Measurements from ENCODE around the gene AKAP7. TPM values are rescaled to one million over a fixed set of nuclear protein-coding genes. Genes with fewer than 3 reads are reported as not detected.

AKAP7 gene
- total and polyA plus RNA-seq, 5 experiments from 2014 or later = 13.7 to 20.9 (median 15.6) TPM

DNA sequence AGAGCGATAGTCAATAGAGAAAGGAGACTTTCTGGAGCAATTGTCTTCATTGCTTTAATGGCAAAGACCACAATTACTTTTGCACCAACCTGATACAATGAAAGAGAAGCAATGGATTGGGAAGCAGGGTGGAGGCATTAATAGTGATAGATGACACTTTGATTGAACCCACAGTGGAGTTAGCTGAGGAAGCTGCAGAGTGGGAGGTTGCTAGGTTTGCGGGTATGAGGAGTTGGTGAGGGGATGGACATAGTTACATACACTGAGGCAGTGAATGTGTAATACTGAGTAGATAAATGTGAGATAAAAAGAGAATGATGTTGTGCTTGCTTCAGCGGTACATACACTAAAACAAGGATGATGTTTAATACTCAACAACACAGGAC is 91.9 kb downstream of the AKAP7 start:
- no peaks in the 10 kb centered on the region for H3K27me3 Mint-ChIP-seq
- peaks cover under 1 to 21% (median 16%) of the 10 kb centered on the region in 3 donors for H3K36me3 Mint-ChIP-seq
- POLR2A ChIA-PET = interaction anchor here (1.8 kb wide), 1 partner anchor 55 kb away, joined by 5 read pairs; no protein-coding TSS in a partner anchor
- peaks cover 8 to 28% (median 21%) of the 10 kb centered on the region in 4 donors for H3K4me1 Mint-ChIP-seq
- H3K4me3 Mint-ChIP-seq = no peak overlapping the region
- ATAC-seq (no peak), DNase-seq (no peak)
- peaks cover 0 to 3% (median 0%) of the 10 kb centered on the region in 9 donors for H3K9me3 Mint-ChIP-seq
- peak overlapping the region in 5 of 10 donors; percentile 2 to 53 (median 17) for H3K27ac Mint-ChIP-seq

DNA sequence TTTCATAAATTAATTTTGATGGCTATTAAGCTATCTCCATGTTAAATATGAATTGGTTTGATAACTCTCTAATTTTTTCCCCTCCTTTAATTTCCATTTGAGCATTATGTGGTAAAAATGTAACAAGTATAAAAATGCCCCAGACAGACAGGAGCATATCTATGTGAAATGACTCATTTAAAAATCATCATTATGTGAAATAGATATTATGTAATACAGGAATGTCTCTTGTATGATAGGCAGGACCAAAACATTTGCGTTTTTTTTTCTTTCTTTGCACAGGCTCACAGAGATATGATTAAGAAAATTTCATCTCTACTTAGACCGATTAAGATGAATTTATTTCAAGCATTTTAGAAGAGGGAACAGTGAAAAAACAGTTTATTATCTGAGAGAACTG is 95.8 kb downstream of the AKAP7 start:
- no peaks in the 10 kb centered on the region for H3K27me3 Mint-ChIP-seq
- no peak for ATAC-seq
- H3K4me1 Mint-ChIP-seq = peaks cover 11 to 23% (median 16%) of the 10 kb centered on the region in 4 donors
- POLR2A ChIA-PET = interaction anchor here (0.9 kb wide), 1 partner anchor 31 kb away, joined by 4 read pairs; no protein-coding TSS in a partner anchor
- H3K4me3 Mint-ChIP-seq = no peak overlapping the region
- DNase-seq = no peak
- H3K9me3 Mint-ChIP-seq = peaks cover 0 to 4% (median 0%) of the 10 kb centered on the region in 9 donors
- H3K36me3 Mint-ChIP-seq = peaks cover 0 to 13% (median 12%) of the 10 kb centered on the region in 3 donors
- peak overlapping the region in 2 of 10 donors; percentile 7 to 45 for H3K27ac Mint-ChIP-seq

DNA sequence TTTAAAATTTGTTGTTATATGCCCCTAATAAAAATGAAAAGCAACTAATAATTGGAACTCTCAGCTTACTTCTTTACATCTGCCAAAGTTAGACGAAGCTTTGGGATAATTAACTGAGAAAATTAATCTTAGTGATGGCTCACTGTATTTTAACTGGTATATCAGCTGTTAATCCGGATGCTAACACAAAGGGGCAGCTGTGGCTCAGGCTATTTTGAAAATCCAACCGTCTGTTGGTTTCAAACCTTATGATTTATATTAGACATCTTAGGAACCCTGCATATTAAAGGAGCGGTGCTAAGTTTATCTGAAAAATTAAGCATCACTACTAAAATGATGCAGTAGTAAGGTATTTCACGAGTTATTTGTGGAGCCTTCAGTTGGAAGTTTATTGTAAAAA is 96.6 kb downstream of the AKAP7 start:
- Mint-ChIP-seq H3K36me3 (peaks cover 7 to 18% (median 16%) of the 10 kb centered on the region in 3 donors), H3K27me3 (no peaks in the 10 kb centered on the region), H3K4me3 (no peak overlapping the region), H3K27ac (no peak overlapping the region), H3K9me3 (peaks cover 0 to 10% (median 3%) of the 10 kb centered on the region in 9 donors), H3K4me1 (peaks cover 10 to 20% (median 15%) of the 10 kb centered on the region in 4 donors)
- ATAC-seq = no peak
- POLR2A ChIA-PET = no interaction called here
- no peak for DNase-seq

DNA sequence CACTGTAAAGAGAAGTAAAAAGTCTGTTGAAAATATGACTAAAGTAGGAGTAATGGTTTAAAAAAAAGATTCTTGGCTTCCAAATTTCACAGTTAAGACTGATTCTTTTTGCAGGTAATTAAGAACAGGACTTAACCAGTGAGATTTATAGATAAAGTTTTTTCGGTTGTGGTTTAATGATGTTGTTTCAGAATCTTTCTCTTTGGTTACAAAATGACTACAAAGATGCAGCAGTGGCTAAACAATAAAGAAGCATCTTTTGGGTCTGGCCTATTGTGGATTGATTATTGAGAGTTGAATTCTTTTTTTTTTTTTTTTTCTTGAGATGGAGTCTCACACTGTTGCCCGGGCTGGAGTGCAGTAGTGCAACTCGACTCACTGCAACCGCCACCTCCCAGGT is 109.7 kb downstream of the AKAP7 start:
- Mint-ChIP-seq H3K27ac (peak overlapping the region in 5 of 10 donors; percentile 1 to 53 (median 33)), H3K4me1 (peaks cover 13 to 32% (median 26%) of the 10 kb centered on the region in 4 donors), H3K4me3 (peak overlapping the region in 1 of 10 donors; percentile 14), H3K9me3 (peaks cover 0 to 19% (median 13%) of the 10 kb centered on the region in 9 donors), H3K36me3 (peaks cover 15 to 38% (median 24%) of the 10 kb centered on the region in 3 donors), H3K27me3 (no peaks in the 10 kb centered on the region)
- DNase-seq (no peak), ATAC-seq (no peak)
- POLR2A ChIA-PET = interaction anchor here (0.7 kb wide), 1 partner anchor 62 kb away, joined by 5 read pairs; no protein-coding TSS in a partner anchor

DNA sequence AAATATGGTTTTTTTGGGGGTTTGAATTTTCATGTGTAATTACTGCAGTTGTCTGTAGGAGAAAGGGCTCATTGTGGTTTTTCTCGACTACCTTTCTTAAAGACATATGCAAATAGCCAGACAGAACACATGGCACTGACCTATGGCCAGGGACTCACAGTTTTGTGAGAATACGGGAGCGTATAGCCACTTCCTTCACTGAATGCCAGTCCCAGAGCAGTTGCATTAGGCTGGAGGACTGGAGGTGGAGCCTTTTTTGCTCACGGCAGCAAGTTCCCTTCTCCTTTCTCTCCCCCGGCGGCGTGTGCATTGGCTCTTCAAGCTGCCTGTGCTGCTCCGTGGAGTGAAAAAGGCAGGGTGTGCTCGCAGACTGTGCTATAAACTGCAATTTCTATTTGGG is 114.9 kb downstream of the AKAP7 start:
- peaks cover 23 to 53% (median 45%) of the 10 kb centered on the region in 4 donors for H3K4me1 Mint-ChIP-seq
- H3K27ac Mint-ChIP-seq = peak overlapping the region in 9 of 10 donors; percentile 16 to 86 (median 80)
- H3K4me3 Mint-ChIP-seq = peak overlapping the region; percentile 78 to 91 (median 82)
- ATAC-seq = peak; percentile 84 to 88
- peak in 9 of 10 donors; percentile 4 to 68 (median 20) for DNase-seq
- no peaks in the 10 kb centered on the region for H3K9me3 Mint-ChIP-seq
- peaks cover 0 to 7% (median 6%) of the 10 kb centered on the region in 3 donors for H3K36me3 Mint-ChIP-seq
- no peaks in the 10 kb centered on the region for H3K27me3 Mint-ChIP-seq
- POLR2A ChIA-PET = interaction anchor here (0.6 to 1.9 kb wide), 5 partner anchors 9 to 51 kb away, joined by 3 to 8 read pairs (median 3); no protein-coding TSS in a partner anchor

DNA sequence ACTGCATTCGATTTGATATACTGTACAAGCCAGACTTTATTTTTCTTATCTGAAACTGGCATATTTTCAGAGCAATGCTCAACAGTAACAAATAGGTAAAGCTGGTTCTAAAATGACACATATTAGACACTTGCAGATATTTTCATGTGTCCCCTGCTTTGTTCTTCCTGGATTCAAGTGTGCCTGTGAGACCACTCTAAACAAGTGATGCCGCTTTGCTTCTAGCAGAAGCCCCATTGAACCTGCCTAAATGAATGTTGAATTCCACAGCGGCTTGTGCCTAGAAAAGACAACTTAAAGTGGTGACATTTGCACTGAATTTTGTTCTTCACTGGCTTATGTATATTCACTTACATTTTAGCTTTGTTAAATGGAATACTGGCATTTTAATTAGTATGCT is 115.7 kb downstream of the AKAP7 start:
- Mint-ChIP-seq H3K27me3 (no peaks in the 10 kb centered on the region), H3K27ac (peak overlapping the region in 9 of 10 donors; percentile 16 to 86 (median 80)), H3K9me3 (no peaks in the 10 kb centered on the region), H3K36me3 (peaks cover 0 to 3% (median 0%) of the 10 kb centered on the region in 3 donors), H3K4me1 (peaks cover 29 to 56% (median 50%) of the 10 kb centered on the region in 4 donors), H3K4me3 (peak overlapping the region; percentile 78 to 91 (median 82))
- ATAC-seq (no peak), DNase-seq (no peak)
- POLR2A ChIA-PET = interaction anchor here (0.6 to 1.9 kb wide), 5 partner anchors 8 to 51 kb away, joined by 3 to 8 read pairs (median 3); no protein-coding TSS in a partner anchor

DNA sequence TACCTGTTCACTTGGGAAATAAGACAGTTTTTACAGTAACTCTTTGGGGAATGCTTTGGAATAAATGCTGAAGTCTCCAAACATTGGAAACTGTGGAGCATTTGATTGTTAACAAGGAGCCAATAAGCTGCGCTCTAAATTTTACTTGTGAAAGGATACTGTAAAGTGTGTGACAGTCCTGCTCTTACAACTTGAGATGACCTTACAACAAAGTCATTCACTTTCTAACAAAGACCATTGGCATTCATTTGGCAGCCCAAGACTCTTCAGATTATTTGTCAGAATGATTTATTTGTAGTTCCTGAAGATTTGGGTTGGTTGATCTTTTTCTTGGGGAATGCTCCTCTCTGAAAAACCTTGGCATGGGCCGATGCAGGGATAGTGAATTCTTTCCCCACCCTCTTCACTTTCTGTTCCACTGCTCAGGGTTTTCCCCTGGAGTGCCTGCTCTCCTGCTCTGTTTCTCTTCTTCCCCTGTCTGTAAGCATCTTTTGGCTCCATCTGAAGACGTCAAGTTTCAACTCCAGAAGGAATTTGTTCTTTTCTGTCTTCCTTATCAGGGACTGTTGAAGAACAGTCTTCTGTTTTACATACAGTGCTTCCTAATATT is 116.4 kb downstream of the AKAP7 start:
- ATAC-seq (no peak), DNase-seq (no peak)
- Mint-ChIP-seq H3K27me3 (no peaks in the 10 kb centered on the region), H3K27ac (peak overlapping the region in 8 of 10 donors; percentile 43 to 86 (median 54)), H3K4me3 (peak overlapping the region in 7 of 10 donors; percentile 21 to 91 (median 78)), H3K4me1 (peaks cover 29 to 53% (median 50%) of the 10 kb centered on the region in 4 donors), H3K9me3 (no peaks in the 10 kb centered on the region), H3K36me3 (no peaks in the 10 kb centered on the region)
- POLR2A ChIA-PET = interaction anchor here (0.6 to 1.9 kb wide), 2 partner anchors 30 to 206 kb away, joined by 3 to 8 read pairs; no protein-coding TSS in a partner anchor

DNA sequence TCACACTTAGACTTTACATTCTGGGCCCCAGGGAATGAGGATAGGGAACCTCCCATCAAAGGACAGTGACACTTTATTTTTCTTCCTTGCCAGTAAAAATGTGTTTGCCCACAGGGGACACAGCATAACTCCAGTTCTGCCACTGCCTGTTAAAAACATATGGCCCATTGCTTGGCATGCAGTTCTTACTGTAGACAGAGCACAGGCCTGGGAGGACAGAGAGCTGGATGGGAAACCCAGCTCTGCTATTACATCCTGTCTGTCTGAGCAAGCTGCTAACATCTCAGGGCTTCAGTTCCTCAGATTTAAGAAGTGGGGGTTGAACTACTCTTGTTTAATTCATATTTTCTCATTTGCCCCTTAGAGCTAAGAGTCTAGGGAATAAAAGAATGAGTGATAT is 120.2 kb downstream of the AKAP7 start:
- peaks cover 0 to 4% (median 2%) of the 10 kb centered on the region in 9 donors for H3K9me3 Mint-ChIP-seq
- H3K4me3 Mint-ChIP-seq = peak overlapping the region in 2 of 10 donors; percentile 9 to 31
- peak overlapping the region in 8 of 10 donors; percentile 13 to 66 (median 60) for H3K27ac Mint-ChIP-seq
- peak; percentile 72 to 82 for ATAC-seq
- no peaks in the 10 kb centered on the region for H3K27me3 Mint-ChIP-seq
- peaks cover 32 to 70% (median 56%) of the 10 kb centered on the region in 4 donors for H3K4me1 Mint-ChIP-seq
- POLR2A ChIA-PET = interaction anchor here (0.5 to 2.4 kb wide), 4 partner anchors 10 to 220 kb away, joined by 3 to 10 read pairs (median 3); no protein-coding TSS in a partner anchor
- H3K36me3 Mint-ChIP-seq = peaks cover 6 to 10% (median 8%) of the 10 kb centered on the region in 3 donors
- DNase-seq = peak in 1 of 10 donors; percentile 12

DNA sequence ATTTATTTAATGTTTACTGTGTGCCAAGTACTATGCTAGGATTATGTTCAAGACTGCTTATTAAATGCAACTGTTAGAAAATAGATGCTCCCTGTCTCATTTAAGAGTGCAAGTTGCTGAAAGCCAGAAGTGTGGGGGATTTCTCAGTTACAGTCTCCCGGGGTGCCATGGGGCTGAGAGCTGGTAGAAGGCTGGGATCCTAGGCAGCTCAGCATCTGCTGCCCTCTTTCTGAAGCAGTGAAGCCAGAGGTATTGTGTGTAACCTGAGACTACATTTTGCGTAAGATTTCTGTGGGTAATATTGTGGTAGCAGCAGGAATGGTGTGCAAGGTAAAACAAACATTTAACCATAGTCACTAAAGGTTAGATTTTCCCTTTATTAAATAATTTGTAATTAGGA is 120.6 kb downstream of the AKAP7 start:
- DNase-seq (no peak), ATAC-seq (no peak)
- Mint-ChIP-seq H3K27ac (peak overlapping the region in 7 of 10 donors; percentile 13 to 66 (median 60)), H3K4me1 (peaks cover 27 to 65% (median 52%) of the 10 kb centered on the region in 4 donors), H3K4me3 (peak overlapping the region in 3 of 10 donors; percentile 2 to 35 (median 9)), H3K36me3 (peaks cover 6 to 14% (median 8%) of the 10 kb centered on the region in 3 donors), H3K27me3 (no peaks in the 10 kb centered on the region), H3K9me3 (peaks cover 0 to 6% (median 4%) of the 10 kb centered on the region in 9 donors)
- POLR2A ChIA-PET = interaction anchor here (0.9 to 2.4 kb wide), 3 partner anchors 9 to 25 kb away, joined by 3 to 10 read pairs (median 3); no protein-coding TSS in a partner anchor

DNA sequence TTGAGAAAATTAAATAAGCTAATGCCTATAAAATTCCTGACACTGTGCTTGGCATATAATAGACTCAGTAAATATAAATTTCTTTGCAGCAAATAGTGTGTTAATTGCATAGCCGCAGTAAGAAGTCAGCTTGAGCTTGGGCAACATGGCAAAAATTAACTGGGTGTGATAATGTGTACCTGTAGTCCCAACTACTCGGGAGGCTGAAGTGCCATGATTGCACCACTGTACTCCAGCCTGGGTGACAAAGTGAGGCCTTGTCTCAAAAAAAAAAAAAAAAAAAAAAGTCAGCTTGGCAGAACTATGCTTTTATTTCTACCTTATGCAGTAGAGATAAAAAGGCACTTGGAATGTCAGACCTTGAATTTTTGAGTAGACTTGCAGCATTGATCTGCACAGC is 121.8 kb downstream of the AKAP7 start:
- H3K27me3 Mint-ChIP-seq = no peaks in the 10 kb centered on the region
- POLR2A ChIA-PET = interaction anchor here (1.1 kb wide), 1 partner anchor 24 kb away, joined by 3 read pairs; no protein-coding TSS in a partner anchor
- H3K36me3 Mint-ChIP-seq = peaks cover 12 to 19% (median 12%) of the 10 kb centered on the region in 3 donors
- DNase-seq (no peak), ATAC-seq (no peak)
- peaks cover 0 to 11% (median 8%) of the 10 kb centered on the region in 9 donors for H3K9me3 Mint-ChIP-seq
- H3K27ac Mint-ChIP-seq = peak overlapping the region in 3 of 10 donors; percentile 43 to 85 (median 58)
- H3K4me1 Mint-ChIP-seq = peaks cover 26 to 53% (median 40%) of the 10 kb centered on the region in 4 donors
- no peak overlapping the region for H3K4me3 Mint-ChIP-seq

DNA sequence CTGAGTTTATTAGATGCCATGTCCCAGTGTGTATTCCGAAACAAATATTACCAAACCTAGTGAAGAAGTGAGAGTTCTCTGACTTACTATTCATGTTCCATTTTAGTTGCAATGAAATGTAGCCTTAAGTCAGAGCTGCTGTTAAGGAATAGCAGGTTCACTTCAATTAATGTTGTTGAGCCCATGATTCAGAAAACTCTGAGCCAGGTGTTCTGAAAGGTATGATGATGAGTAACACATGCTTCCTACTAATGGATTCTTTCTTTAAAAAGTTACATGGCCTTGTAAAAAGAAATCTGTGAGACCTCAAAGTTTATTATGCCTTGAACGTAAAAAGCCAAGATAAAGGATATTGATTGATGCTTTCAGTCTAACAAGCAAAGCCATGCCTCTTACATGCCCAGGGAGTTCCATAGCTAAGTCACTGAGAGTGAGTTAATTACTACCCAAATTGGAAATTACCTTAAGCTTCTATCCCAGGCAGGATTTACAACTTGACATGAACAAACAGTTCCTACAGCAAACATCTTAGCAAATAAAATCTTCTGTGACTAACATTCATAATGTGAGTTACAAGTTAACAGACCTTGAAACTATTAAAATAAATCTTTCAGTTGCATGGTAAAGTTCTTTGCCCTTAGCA is 122.9 kb downstream of the AKAP7 start:
- Mint-ChIP-seq H3K36me3 (peaks cover 12 to 23% (median 19%) of the 10 kb centered on the region in 3 donors), H3K9me3 (peaks cover 0 to 11% (median 8%) of the 10 kb centered on the region in 9 donors), H3K27me3 (no peaks in the 10 kb centered on the region), H3K4me1 (peaks cover 26 to 50% (median 35%) of the 10 kb centered on the region in 4 donors), H3K27ac (peak overlapping the region in 9 of 10 donors; percentile 14 to 85 (median 46)), H3K4me3 (no peak overlapping the region)
- no peak for ATAC-seq
- POLR2A ChIA-PET = interaction anchor here (1.2 kb wide), 2 partner anchors 8 to 22 kb away, joined by 3 to 4 read pairs; no protein-coding TSS in a partner anchor
- DNase-seq = no peak
